Epithelial cell of esophagus (primary cell): ENCODE results near the gene GALNT14.

Experiments
- DNase-seq: peaks from one replicate; pipeline ENCODE4 v3.0.0; 2010; ENCODE audit warnings: low read depth
- H3K4me3 ChIP-seq: 2 replicates; pipeline ENCODE4 v1.5.1; 2011; ENCODE audit warnings: mild to moderate bottlenecking, low read length, control low read depth
- CTCF ChIP-seq: IDR thresholded peaks from 2 replicates; pipeline ENCODE4 v1.5.1; 2011; ENCODE audit warnings: low read depth, mild to moderate bottlenecking, low read length, control low read depth, inconsistent platforms; ENCODE audit not compliant: insufficient read depth; ENCODE audit errors: missing control alignments

GALNT14 gene

GRCh38 chr2:31033032-31033431 lies 105.2 kb downstream of the GALNT14 start:
- DNase-seq: no peak
- H3K4me3 ChIP-seq: no peak overlapping the region
- no peak for TF ChIP-seq CTCF

GRCh38 chr2:31032475-31032874 lies 105.8 kb downstream of the GALNT14 start:
- TF ChIP-seq CTCF: no peak
- no peak overlapping the region for H3K4me3 ChIP-seq
- DNase-seq: no peak

- H3K4me3 ChIP-seq: no peak overlapping the region
- TF ChIP-seq CTCF: no peak
- DNase-seq: no peak
Observed at GRCh38 chr2:31031132-31031706, 107.0 kb downstream of the GALNT14 start.

GRCh38 chr2:31028417-31028816 lies 109.8 kb downstream of the GALNT14 start:
- DNase-seq: no peak
- H3K4me3 ChIP-seq: no peak overlapping the region
- TF ChIP-seq CTCF: no peak

- H3K4me3 ChIP-seq: no peak overlapping the region
- TF ChIP-seq CTCF: no peak
- no peak for DNase-seq
Observed at GRCh38 chr2:31027549-31027948, 110.7 kb downstream of the GALNT14 start.

- DNase-seq: no peak
- TF ChIP-seq CTCF: no peak
- H3K4me3 ChIP-seq: no peak overlapping the region
Observed at GRCh38 chr2:31023541-31023940, 114.7 kb downstream of the GALNT14 start.

- no peak for TF ChIP-seq CTCF
- no peak for DNase-seq
- H3K4me3 ChIP-seq: no peak overlapping the region
Observed at GRCh38 chr2:31020713-31021112, 117.5 kb downstream of the GALNT14 start.
